Keratinocyte (primary cell): ENCODE data around the gene DENND6A. TPM values are rescaled to one million over a fixed set of nuclear protein-coding genes. Genes with fewer than 3 reads are reported as not detected.
"Not testable (repeated sequence)": the region's sequence is repeated elsewhere in the genome, so short reads cannot be mapped to it uniquely, and the experiment has no call there.

ENCODE experiments used
- DNase-seq: peaks from one replicate; pipeline ENCODE4 v3.0.0-alpha.2; 2011; ENCODE audit warnings: low read depth, missing footprints, low spot score
- FAIRE-seq: peaks from 2 replicates; lab custom pipeline; 2011; peaks lifted over from hg19 to GRCh38; lab: Jason Lieb, UNC
- H2AFZ ChIP-seq: 2 replicates; pipeline ENCODE4 v1.6.0; 2012; ENCODE audit warnings: low read length, control low read depth, inconsistent platforms; ENCODE audit not compliant: control insufficient read depth
- H3K27ac ChIP-seq: 2 replicates; pipeline ENCODE4 v1.5.1; 2011; ENCODE audit warnings: low read length; ENCODE audit not compliant: control insufficient read depth, insufficient read depth
- H3K27me3 ChIP-seq: 3 replicates; pipeline ENCODE4 v1.6.0; 2011; ENCODE audit warnings: low read length; ENCODE audit not compliant: control insufficient read depth, insufficient read depth; ENCODE audit errors: extremely low read depth
- H3K36me3 ChIP-seq, 2 experiments: 2 replicates in 1 of 2; 3 replicates in 1 of 2; pipeline ENCODE4 v1.5.1; 2011; ENCODE audit warnings: low read length in 2 of 2, mild to moderate bottlenecking in 1 of 2; ENCODE audit not compliant: control insufficient read depth in 2 of 2, insufficient read depth in 2 of 2; ENCODE audit errors: extremely low read depth in 1 of 2
- H3K4me1 ChIP-seq: 3 replicates; pipeline ENCODE4 v1.5.1; 2011; ENCODE audit warnings: low read length; ENCODE audit not compliant: control insufficient read depth, insufficient read depth; ENCODE audit errors: extremely low read depth
- H3K4me2 ChIP-seq: 3 replicates; pipeline ENCODE4 v1.6.0; 2011; ENCODE audit warnings: low read depth, low read length; ENCODE audit not compliant: control insufficient read depth, insufficient read depth; ENCODE audit errors: extremely low read depth
- H3K4me3 ChIP-seq, 3 experiments: fragments of 200-600 bp in 1 of 3; sonication (generic) in 1 of 3; 2 replicates in 2 of 3; 3 replicates in 1 of 3; pipeline ENCODE4 v1.5.1; 2011 to 2016; ENCODE audit warnings: low read length in 3 of 3, mild to moderate bottlenecking in 3 of 3, control low read depth in 2 of 3, inconsistent platforms in 1 of 3, low read depth in 1 of 3, mixed read lengths in 1 of 3, mixed run types in 1 of 3, moderate library complexity in 1 of 3; ENCODE audit not compliant: control insufficient read depth in 2 of 3, insufficient read depth in 2 of 3; ENCODE audit errors: extremely low read depth in 1 of 3
- H3K79me2 ChIP-seq: 2 replicates; pipeline ENCODE4 v1.6.0; 2012; ENCODE audit warnings: low read length; ENCODE audit not compliant: control insufficient read depth, insufficient read depth
- H3K9ac ChIP-seq: 3 replicates; pipeline ENCODE4 v1.6.0; 2011; ENCODE audit warnings: low read length; ENCODE audit not compliant: control insufficient read depth, insufficient read depth; ENCODE audit errors: extremely low read depth
- H3K9me1 ChIP-seq: 3 replicates; pipeline ENCODE4 v1.6.0; 2011; ENCODE audit warnings: low read length; ENCODE audit not compliant: control insufficient read depth, insufficient read depth; ENCODE audit errors: extremely low read depth
- H3K9me3 ChIP-seq: 2 replicates; pipeline ENCODE4 v1.5.1; 2012; ENCODE audit warnings: low read depth, low read length; ENCODE audit not compliant: control insufficient read depth
- H4K20me1 ChIP-seq: 3 replicates; pipeline ENCODE4 v1.6.0; 2011; ENCODE audit warnings: low read length; ENCODE audit not compliant: control insufficient read depth, insufficient read depth; ENCODE audit errors: extremely low read depth
- EZH2 ChIP-seq: IDR thresholded peaks from one replicate; pipeline ENCODE4 v1.6.1; 2012; ENCODE audit warnings: inconsistent platforms, mild to moderate bottlenecking, low read length, moderate library complexity
- dilution Hi-C: fragments of 300-500 bp; cut with MboI; formaldehyde crosslinking; loops from one replicate; pipeline ENCODE4 v1.7.0; 2020; ENCODE audit warnings: low sequenced_read_pairs; ENCODE audit not compliant: extremely low pct_ligation_motif_present
- polyA plus RNA-seq, 5 experiments: library from polyadenylated mRNA; depleted of rRNA in 3 of 5; stranded (reverse) in 3 of 5; stranded (forward) in 1 of 5; unstranded in 1 of 5; fragments of >200 nt; gene quantifications; 1 replicate in 1 of 5; 2 replicates in 3 of 5; 3 replicates in 1 of 5; pipeline versions ENCODE4 v1.2.1 to v1.2.3, GENCODE V29; 2011 to 2012; ENCODE audit warnings: missing spikeins in 2 of 5, low read depth in 1 of 5, low replicate concordance in 1 of 5
- TF ChIP-seq, protein P1 (sequence below), 3 experiments: IDR thresholded peaks in 1 of 3; conservative IDR thresholded peaks in 1 of 3; optimal IDR thresholded peaks in 1 of 3; 2 replicates in 2 of 3; 3 replicates in 1 of 3; pipeline versions ENCODE3 to v1.5.1; 2011; ENCODE audit warnings: low read length in 3 of 3, mild to moderate bottlenecking in 3 of 3, moderate library complexity in 2 of 3, control low read depth in 1 of 3, inconsistent platforms in 1 of 3; ENCODE audit not compliant: insufficient read depth in 2 of 3; ENCODE audit errors: extremely low read depth in 1 of 3

The DENND6A gene
- polyA plus RNA-seq, 1 donor (not counting 4 experiments of a cell fraction or from before 2014, with no cell fraction given): 22.8 TPM

DNA sequence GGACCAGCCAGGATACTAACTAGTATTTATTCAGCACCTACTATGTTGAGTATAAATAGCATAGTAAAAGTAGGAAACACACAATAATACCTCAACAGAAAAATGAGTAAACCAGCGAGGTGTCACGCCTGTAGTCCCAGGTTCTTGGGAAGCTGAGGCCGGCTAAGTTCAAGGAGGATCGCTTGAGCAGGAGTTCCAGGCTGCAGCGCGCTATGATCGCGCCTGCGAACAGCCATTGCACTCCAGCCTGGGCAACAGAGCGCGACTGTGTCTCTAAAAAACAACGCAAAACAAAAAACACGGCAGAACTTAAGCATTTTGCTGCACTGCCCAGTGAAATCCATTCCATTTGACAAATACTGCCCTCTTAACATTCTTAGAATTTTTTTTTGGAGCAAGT is 1.3 kb upstream of the DENND6A start:
- dilution Hi-C loops: no loop called here

DNA sequence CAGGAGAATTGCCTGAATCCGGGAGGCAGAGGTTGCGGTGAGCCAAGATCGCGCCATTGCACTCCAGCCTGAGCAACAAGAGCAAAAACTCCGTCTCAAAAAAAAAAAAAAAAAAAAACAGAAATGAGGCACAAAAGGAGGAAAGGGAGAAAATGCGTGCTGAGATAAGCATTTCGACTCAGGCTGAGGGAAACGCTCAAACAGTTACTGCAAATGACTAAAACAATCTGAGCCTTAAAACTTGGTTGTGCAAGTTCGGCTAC is 813 bp downstream of the DENND6A start:
- H3K9me1 ChIP-seq, FAIRE-seq, dilution Hi-C loops, H2AFZ ChIP-seq, DNase-seq, H3K9me3 ChIP-seq, H3K36me3 ChIP-seq, H3K27me3 ChIP-seq, H4K20me1 ChIP-seq: not testable (repeated sequence)
- Histone ChIP-seq H3K4me3 (peak overlapping the region; percentile 56 to 95 (median 79)), H3K27ac (peak overlapping the region; percentile 94), H3K79me2 (peaks cover 50% of the 10 kb centered on the region), H3K4me1 (peaks cover 36% of the 10 kb centered on the region), H3K9ac (peak overlapping the region; percentile 92), H3K4me2 (peak overlapping the region; percentile 83)

More for the DNA sequence above, 1.3 kb upstream of the DENND6A start:
- H3K27me3 ChIP-seq: no peaks in the 10 kb centered on the region
- no peak overlapping the region for H2AFZ ChIP-seq
- peak overlapping the region; percentile 4 for H3K4me2 ChIP-seq
- no peak overlapping the region for H3K9ac ChIP-seq
- peak overlapping the region; percentile 37 for H3K27ac ChIP-seq
- peaks cover 44% of the 10 kb centered on the region for H3K4me1 ChIP-seq
- FAIRE-seq: no peak
- H3K79me2 ChIP-seq: peaks cover 29% of the 10 kb centered on the region
- DNase-seq: no peak
- no peaks in the 10 kb centered on the region for H3K36me3 ChIP-seq
- no peaks in the 10 kb centered on the region for H3K9me3 ChIP-seq
- no peak overlapping the region for H3K4me3 ChIP-seq
- no peak for TF ChIP-seq EZH2
- TF ChIP-seq, protein P1, sequence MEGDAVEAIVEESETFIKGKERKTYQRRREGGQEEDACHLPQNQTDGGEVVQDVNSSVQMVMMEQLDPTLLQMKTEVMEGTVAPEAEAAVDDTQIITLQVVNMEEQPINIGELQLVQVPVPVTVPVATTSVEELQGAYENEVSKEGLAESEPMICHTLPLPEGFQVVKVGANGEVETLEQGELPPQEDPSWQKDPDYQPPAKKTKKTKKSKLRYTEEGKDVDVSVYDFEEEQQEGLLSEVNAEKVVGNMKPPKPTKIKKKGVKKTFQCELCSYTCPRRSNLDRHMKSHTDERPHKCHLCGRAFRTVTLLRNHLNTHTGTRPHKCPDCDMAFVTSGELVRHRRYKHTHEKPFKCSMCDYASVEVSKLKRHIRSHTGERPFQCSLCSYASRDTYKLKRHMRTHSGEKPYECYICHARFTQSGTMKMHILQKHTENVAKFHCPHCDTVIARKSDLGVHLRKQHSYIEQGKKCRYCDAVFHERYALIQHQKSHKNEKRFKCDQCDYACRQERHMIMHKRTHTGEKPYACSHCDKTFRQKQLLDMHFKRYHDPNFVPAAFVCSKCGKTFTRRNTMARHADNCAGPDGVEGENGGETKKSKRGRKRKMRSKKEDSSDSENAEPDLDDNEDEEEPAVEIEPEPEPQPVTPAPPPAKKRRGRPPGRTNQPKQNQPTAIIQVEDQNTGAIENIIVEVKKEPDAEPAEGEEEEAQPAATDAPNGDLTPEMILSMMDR (optimal IDR thresholded peaks at IDR 0.05 in 1 of 3, IDR thresholded peaks at IDR 0.05 in 1 of 3, conservative IDR thresholded peaks at IDR 0.05 in 1 of 3; ENCODE audit: extremely low read depth in 1 of 3, insufficient read depth in 2 of 3, low read length in 3 of 3): no peak
- no peaks in the 10 kb centered on the region for H4K20me1 ChIP-seq
- H3K9me1 ChIP-seq: no peaks in the 10 kb centered on the region

DNA sequence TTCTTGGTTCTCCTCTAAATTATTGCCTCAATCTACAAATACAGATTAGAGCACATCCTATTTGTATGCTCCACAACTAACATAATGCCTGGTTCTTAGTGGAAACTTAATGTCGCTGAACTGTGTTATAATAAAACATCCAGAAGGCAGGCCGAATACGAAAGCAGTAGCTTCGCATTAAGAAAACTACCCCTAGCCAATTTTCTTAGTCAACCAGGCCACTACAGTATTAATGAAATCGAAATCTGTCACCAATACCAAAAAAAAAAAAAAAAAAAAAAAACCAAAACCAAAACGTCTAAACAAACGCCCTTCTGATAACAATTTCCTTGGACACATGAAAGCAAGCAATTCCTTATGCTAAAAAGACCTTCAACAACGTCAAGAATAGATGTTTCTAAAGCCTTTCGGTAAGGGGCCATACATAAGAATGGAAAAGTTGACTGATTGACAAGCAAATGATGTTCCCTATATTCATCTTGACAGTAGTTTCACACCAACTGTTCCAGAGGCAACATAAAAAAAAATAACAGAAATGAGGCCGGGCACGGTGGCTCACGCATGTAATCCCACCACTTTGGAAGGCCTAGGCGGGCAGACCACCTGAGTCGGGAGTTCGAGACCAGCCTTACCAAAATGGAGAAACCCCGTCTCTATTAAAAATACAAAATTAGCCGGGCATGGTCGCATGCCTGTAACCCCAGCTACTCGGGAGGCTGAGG is 1.3 kb downstream of the DENND6A start:
- peak overlapping the region; percentile 83 for H3K4me2 ChIP-seq
- no peaks in the 10 kb centered on the region for H4K20me1 ChIP-seq
- H3K4me1 ChIP-seq: peaks cover 31% of the 10 kb centered on the region
- H3K9me3 ChIP-seq: no peaks in the 10 kb centered on the region
- H3K9ac ChIP-seq: peak overlapping the region; percentile 92
- H3K27me3 ChIP-seq: no peaks in the 10 kb centered on the region
- H3K36me3 ChIP-seq: no peaks in the 10 kb centered on the region
- DNase-seq: no peak
- peak overlapping the region; percentile 94 for H3K27ac ChIP-seq
- dilution Hi-C loops: no loop called here
- no peak for TF ChIP-seq EZH2
- TF ChIP-seq, protein P1 (optimal IDR thresholded peaks at IDR 0.05 in 1 of 3, IDR thresholded peaks at IDR 0.05 in 1 of 3, conservative IDR thresholded peaks at IDR 0.05 in 1 of 3; ENCODE audit: extremely low read depth in 1 of 3, insufficient read depth in 2 of 3, low read length in 3 of 3): no peak
- H3K79me2 ChIP-seq: peaks cover 55% of the 10 kb centered on the region
- no peaks in the 10 kb centered on the region for H3K9me1 ChIP-seq
- FAIRE-seq: no peak
- H2AFZ ChIP-seq: no peak overlapping the region
- peak overlapping the region; percentile 56 to 95 (median 79) for H3K4me3 ChIP-seq
